ENCODE data around the gene LAD1.

DNA sequence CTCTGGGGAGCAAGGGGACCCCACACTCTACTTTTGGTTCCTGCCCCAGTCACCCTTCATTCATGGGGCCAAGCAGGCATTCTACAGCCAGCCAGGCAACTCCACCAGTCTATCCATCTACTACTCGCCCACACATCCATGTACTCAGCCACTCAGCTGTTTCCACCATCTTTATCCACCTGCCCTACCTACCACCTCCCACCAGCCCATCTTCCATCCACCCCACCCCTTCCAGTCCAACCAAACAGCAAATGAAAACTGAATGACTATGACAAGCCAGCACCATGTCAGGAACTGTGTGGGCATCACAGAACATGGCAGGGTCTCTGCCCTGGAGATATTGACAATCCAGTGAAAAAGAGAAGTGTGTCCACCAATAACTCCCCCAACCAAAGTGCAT, 7.9 kb downstream of the LAD1 start:
- TF ChIP-seq, protein P1, sequence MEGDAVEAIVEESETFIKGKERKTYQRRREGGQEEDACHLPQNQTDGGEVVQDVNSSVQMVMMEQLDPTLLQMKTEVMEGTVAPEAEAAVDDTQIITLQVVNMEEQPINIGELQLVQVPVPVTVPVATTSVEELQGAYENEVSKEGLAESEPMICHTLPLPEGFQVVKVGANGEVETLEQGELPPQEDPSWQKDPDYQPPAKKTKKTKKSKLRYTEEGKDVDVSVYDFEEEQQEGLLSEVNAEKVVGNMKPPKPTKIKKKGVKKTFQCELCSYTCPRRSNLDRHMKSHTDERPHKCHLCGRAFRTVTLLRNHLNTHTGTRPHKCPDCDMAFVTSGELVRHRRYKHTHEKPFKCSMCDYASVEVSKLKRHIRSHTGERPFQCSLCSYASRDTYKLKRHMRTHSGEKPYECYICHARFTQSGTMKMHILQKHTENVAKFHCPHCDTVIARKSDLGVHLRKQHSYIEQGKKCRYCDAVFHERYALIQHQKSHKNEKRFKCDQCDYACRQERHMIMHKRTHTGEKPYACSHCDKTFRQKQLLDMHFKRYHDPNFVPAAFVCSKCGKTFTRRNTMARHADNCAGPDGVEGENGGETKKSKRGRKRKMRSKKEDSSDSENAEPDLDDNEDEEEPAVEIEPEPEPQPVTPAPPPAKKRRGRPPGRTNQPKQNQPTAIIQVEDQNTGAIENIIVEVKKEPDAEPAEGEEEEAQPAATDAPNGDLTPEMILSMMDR (IDR thresholded peaks at IDR 0.05 in 8 of 11, conservative IDR thresholded peaks at IDR 0.05 in 3 of 11), result no peak
- TF ChIP-seq POLR2A (IDR thresholded peaks at IDR 0.05), result no peak
